Loucy (cell line): ENCODE measurements around the gene SLC35E1.
"Not testable (repeated sequence)": the region's sequence is repeated elsewhere in the genome, so short reads cannot be mapped to it uniquely, and the experiment has no call there.

Experiments used
- H2AFZ ChIP-seq: fragments of 200-600 bp; sonication (generic); 2 replicates; pipeline ENCODE4 v1.6.0; 2016; ENCODE audit warnings: antibody characterized with exemption, mild to moderate bottlenecking, low read length, moderate library complexity
- H3F3A ChIP-seq: fragments of 200-600 bp; 2 replicates; pipeline ENCODE4 v1.6.0; 2016; ENCODE audit warnings: antibody characterized with exemption, low read depth, mild to moderate bottlenecking
- H3K27me3 ChIP-seq: fragments of 200-600 bp; sonication (generic); 2 replicates; pipeline ENCODE4 v1.6.1; 2014; ENCODE audit warnings: low read length, mild to moderate bottlenecking; ENCODE audit not compliant: insufficient read depth, poor library complexity, severe bottlenecking
- H3K36me3 ChIP-seq: fragments of 200-600 bp; sonication (generic); 2 replicates; pipeline ENCODE4 v1.6.1; 2016; ENCODE audit warnings: low read length; ENCODE audit not compliant: insufficient read depth
- H3K4me1 ChIP-seq: fragments of 200-600 bp; sonication (generic); 2 replicates; pipeline ENCODE4 v1.5.1; 2014; ENCODE audit warnings: low read length, mild to moderate bottlenecking; ENCODE audit not compliant: insufficient read depth, poor library complexity, severe bottlenecking
- H3K4me2 ChIP-seq: fragments of 200-600 bp; sonication (generic); 2 replicates; pipeline ENCODE4 v1.6.0; 2014; ENCODE audit warnings: antibody characterized with exemption, low read length, low read depth, mild to moderate bottlenecking; ENCODE audit not compliant: poor library complexity, severe bottlenecking
- H3K4me3 ChIP-seq: fragments of 200-600 bp; sonication (generic); 2 replicates; pipeline ENCODE4 v1.5.1; 2014; ENCODE audit warnings: low read length, mild to moderate bottlenecking, mixed read lengths; ENCODE audit not compliant: poor library complexity, severe bottlenecking
- H3K79me2 ChIP-seq: fragments of 200-600 bp; sonication (generic); 2 replicates; pipeline ENCODE4 v1.6.1; 2014; ENCODE audit warnings: low read length; ENCODE audit not compliant: insufficient read depth
- H3K9ac ChIP-seq: fragments of 200-600 bp; sonication (generic); 2 replicates; pipeline ENCODE4 v1.6.0; 2014; ENCODE audit warnings: mild to moderate bottlenecking, low read depth, low read length, moderate library complexity; ENCODE audit not compliant: poor library complexity, severe bottlenecking
- H3K9me2 ChIP-seq: fragments of 200-600 bp; sonication (generic); replicated peaks from 2 replicates; pipeline ENCODE4 v1.6.1; 2016; ENCODE audit warnings: low read depth, low read length, mixed read lengths
- H3K9me3 ChIP-seq: fragments of 200-600 bp; sonication (generic); 2 replicates; pipeline ENCODE4 v1.6.1; 2014; ENCODE audit warnings: mild to moderate bottlenecking, antibody characterized with exemption, low read length, low read depth; ENCODE audit not compliant: insufficient read depth
- H4K20me1 ChIP-seq: fragments of 200-600 bp; sonication (generic); 2 replicates; pipeline ENCODE4 v1.6.0; 2014; ENCODE audit warnings: antibody characterized with exemption, low read length, mild to moderate bottlenecking; ENCODE audit not compliant: insufficient read depth, poor library complexity, severe bottlenecking
- EZH2phosphoT487 ChIP-seq: fragments of 200-600 bp; IDR thresholded peaks from 2 replicates; pipeline ENCODE4 v1.6.1; 2018; ENCODE audit warnings: antibody characterized with exemption, mild to moderate bottlenecking, moderate library complexity, borderline replicate concordance
- TF ChIP-seq, protein P1 (sequence below): fragments of 200-600 bp; sonication (generic); conservative IDR thresholded peaks from 2 replicates; pipeline ENCODE4 v1.5.1; 2014; ENCODE audit warnings: mild to moderate bottlenecking, antibody characterized with exemption, low read length

The SLC35E1 gene

GRCh38 chr19:16508546-16508945 is 63.7 kb downstream of the SLC35E1 start:
- no peak overlapping the region for H3K9ac ChIP-seq
- no peaks in the 10 kb centered on the region for H3K9me3 ChIP-seq
- no peaks in the 10 kb centered on the region for H4K20me1 ChIP-seq
- H3F3A ChIP-seq, result no peaks in the 10 kb centered on the region
- H2AFZ ChIP-seq, result no peak overlapping the region
- no peaks in the 10 kb centered on the region for H3K36me3 ChIP-seq
- H3K9me2 ChIP-seq, result no peaks in the 10 kb centered on the region
- no peak for TF ChIP-seq EZH2phosphoT487
- TF ChIP-seq, protein P1, sequence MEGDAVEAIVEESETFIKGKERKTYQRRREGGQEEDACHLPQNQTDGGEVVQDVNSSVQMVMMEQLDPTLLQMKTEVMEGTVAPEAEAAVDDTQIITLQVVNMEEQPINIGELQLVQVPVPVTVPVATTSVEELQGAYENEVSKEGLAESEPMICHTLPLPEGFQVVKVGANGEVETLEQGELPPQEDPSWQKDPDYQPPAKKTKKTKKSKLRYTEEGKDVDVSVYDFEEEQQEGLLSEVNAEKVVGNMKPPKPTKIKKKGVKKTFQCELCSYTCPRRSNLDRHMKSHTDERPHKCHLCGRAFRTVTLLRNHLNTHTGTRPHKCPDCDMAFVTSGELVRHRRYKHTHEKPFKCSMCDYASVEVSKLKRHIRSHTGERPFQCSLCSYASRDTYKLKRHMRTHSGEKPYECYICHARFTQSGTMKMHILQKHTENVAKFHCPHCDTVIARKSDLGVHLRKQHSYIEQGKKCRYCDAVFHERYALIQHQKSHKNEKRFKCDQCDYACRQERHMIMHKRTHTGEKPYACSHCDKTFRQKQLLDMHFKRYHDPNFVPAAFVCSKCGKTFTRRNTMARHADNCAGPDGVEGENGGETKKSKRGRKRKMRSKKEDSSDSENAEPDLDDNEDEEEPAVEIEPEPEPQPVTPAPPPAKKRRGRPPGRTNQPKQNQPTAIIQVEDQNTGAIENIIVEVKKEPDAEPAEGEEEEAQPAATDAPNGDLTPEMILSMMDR, result no peak
- no peaks in the 10 kb centered on the region for H3K27me3 ChIP-seq
- H3K79me2 ChIP-seq, result no peaks in the 10 kb centered on the region
- H3K4me2 ChIP-seq, result no peak overlapping the region
- no peaks in the 10 kb centered on the region for H3K4me1 ChIP-seq
- no peak overlapping the region for H3K4me3 ChIP-seq

DNA sequence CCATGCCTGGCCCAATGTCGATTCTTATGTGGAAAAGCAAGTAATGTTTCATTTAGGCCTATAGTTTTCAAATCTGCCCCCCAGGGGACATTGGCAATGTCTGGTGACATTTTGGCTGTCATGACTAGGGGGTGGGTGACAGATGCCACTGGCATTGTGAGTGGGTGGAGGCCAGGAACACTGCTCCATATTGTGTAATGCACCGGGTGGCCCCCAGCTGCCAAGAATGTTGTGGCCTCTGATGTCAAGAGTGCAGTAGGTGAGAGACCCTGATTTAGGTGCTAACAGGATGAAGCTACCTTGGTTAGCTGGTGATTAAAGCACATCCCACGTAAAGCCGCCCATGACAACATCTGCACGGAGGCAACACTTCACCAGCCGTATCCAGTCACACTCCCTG is 65.3 kb downstream of the SLC35E1 start:
- no peak overlapping the region for H3K9ac ChIP-seq
- H3K4me3 ChIP-seq, result no peak overlapping the region
- H2AFZ ChIP-seq, result no peak overlapping the region
- no peaks in the 10 kb centered on the region for H3K36me3 ChIP-seq
- H3K9me2 ChIP-seq, result no peaks in the 10 kb centered on the region
- no peaks in the 10 kb centered on the region for H3F3A ChIP-seq
- H3K79me2 ChIP-seq, result no peaks in the 10 kb centered on the region
- no peak for TF ChIP-seq EZH2phosphoT487
- TF ChIP-seq, protein P1, result no peak
- no peaks in the 10 kb centered on the region for H4K20me1 ChIP-seq
- H3K9me3 ChIP-seq, result no peaks in the 10 kb centered on the region
- H3K4me2 ChIP-seq, result no peak overlapping the region
- H3K4me1 ChIP-seq, result no peaks in the 10 kb centered on the region
- no peaks in the 10 kb centered on the region for H3K27me3 ChIP-seq

GRCh38 chr19:16506161-16506560 is 66.1 kb downstream of the SLC35E1 start:
- H3K4me3 ChIP-seq, H3F3A ChIP-seq, H3K4me1 ChIP-seq, H3K9ac ChIP-seq, H3K4me2 ChIP-seq, H4K20me1 ChIP-seq, H3K9me2 ChIP-seq, H3K79me2 ChIP-seq, H3K27me3 ChIP-seq, H3K9me3 ChIP-seq, H3K36me3 ChIP-seq, H2AFZ ChIP-seq: not testable (repeated sequence)

- Histone ChIP-seq H4K20me1 (no peaks in the 10 kb centered on the region), H3K36me3 (no peaks in the 10 kb centered on the region), H3K79me2 (no peaks in the 10 kb centered on the region), H3K9me2 (no peaks in the 10 kb centered on the region), H3K9me3 (no peaks in the 10 kb centered on the region), H3K4me1 (no peaks in the 10 kb centered on the region), H3K9ac (no peak overlapping the region), H2AFZ (no peak overlapping the region), H3K4me2 (no peak overlapping the region), H3F3A (no peaks in the 10 kb centered on the region), H3K4me3 (no peak overlapping the region), H3K27me3 (no peaks in the 10 kb centered on the region)
- no peak for TF ChIP-seq EZH2phosphoT487
- TF ChIP-seq, protein P1, result no peak
Observed at GRCh38 chr19:16504271-16504670, 67.9 kb downstream of the SLC35E1 start.
